K562 (cell line): ENCODE results near the gene GLIS1. TPM values are rescaled to one million over a fixed set of nuclear protein-coding genes. Genes with fewer than 3 reads are reported as not detected.

Experiments
- ATAC-seq: fragments of 200-7000 bp; cut with Tn5 transposase; 3 replicates; pipeline ENCODE4 v1.9.1; 2020; ENCODE audit warnings: moderate library complexity
- BruUV-seq: library from RNA; stranded (reverse); fragments of 400-500 nt; replicated peaks from 2 replicates; lab custom pipeline; 2021; lab: Mats Ljungman, UMichigan
- CTCF ChIA-PET: fragments of 300-600 bp; formaldehyde crosslinking; extraction: SDS; loops from one replicate; lab custom pipeline; 2021; ENCODE audit warnings: low intra/inter-chr PET ratio; lab: Yijun Ruan, JAX
- POLR2A ChIA-PET: fragments of 300-600, 350-650 bp; sonication (Branson Sonifier 250); formaldehyde crosslinking; extraction: SDS; loops from one replicate; lab custom pipeline; 2021; ENCODE audit warnings: antibody characterized with exemption, inconsistent platforms; lab: Yijun Ruan, JAX
- DNase-seq, 4 experiments: peaks; one replicate each; pipeline versions ENCODE4 v3.0.0 to v3.0.0-alpha.2; 2011 to 2018; ENCODE audit warnings: low spot score in 3 of 4, mixed read lengths in 3 of 4; ENCODE audit errors: extremely low read depth in 1 of 4
- FAIRE-seq: peaks from 2 replicates; lab custom pipeline; 2011; peaks lifted over from hg19 to GRCh38; lab: Jason Lieb, UNC
- H2AFZ ChIP-seq: 2 replicates; pipeline ENCODE4 v1.6.0; 2011; ENCODE audit warnings: low read depth, low read length, control low read depth, inconsistent platforms
- H3K27ac ChIP-seq: fragments of 200-600 bp; 3 replicates; pipeline ENCODE4 v1.8.0; 2011; ENCODE audit warnings: low read depth, mild to moderate bottlenecking, control low read depth, inconsistent platforms, low read length, moderate library complexity, mixed read lengths; ENCODE audit errors: extremely low read depth
- H3K27me3 ChIP-seq, 2 experiments: fragments of 300-600 bp in 1 of 2; 2 replicates in 1 of 2; 3 replicates in 1 of 2; pipeline versions ENCODE4 v1.6.0 to v1.8.0; 2011; ENCODE audit warnings: inconsistent platforms in 2 of 2, low read length in 2 of 2, mild to moderate bottlenecking in 1 of 2, mixed read lengths in 1 of 2, moderate library complexity in 1 of 2; ENCODE audit not compliant: control insufficient read depth in 2 of 2, insufficient read depth in 2 of 2
- H3K36me3 ChIP-seq: fragments of 300-600 bp; 3 replicates; pipeline ENCODE4 v1.8.0; 2011; ENCODE audit warnings: mild to moderate bottlenecking, low read length, inconsistent platforms; ENCODE audit not compliant: control insufficient read depth, insufficient read depth
- H3K4me1 ChIP-seq, 2 experiments: fragments of 200-600 bp in 1 of 2; replicated peaks in 1 of 2; 2 replicates in 1 of 2; 3 replicates in 1 of 2; pipeline versions ENCODE4 v1.5.1 to v1.8.0; 2011; ENCODE audit warnings: inconsistent platforms in 2 of 2, low read length in 2 of 2, mild to moderate bottlenecking in 1 of 2, mixed read lengths in 1 of 2, moderate library complexity in 1 of 2; ENCODE audit not compliant: control insufficient read depth in 2 of 2, insufficient read depth in 2 of 2
- H3K4me2 ChIP-seq: 2 replicates; pipeline ENCODE4 v1.6.1; 2011; ENCODE audit warnings: low read length, control low read depth, inconsistent platforms, mixed read lengths; ENCODE audit not compliant: insufficient read depth
- H3K4me3 ChIP-seq: fragments of 200-600 bp; sonication (generic), shearing (Covaris generic); 2 replicates; pipeline ENCODE4 v1.5.1; 2016; ENCODE audit warnings: control low read depth, inconsistent platforms
- H3K79me2 ChIP-seq: fragments of 200-600 bp; 3 replicates; pipeline ENCODE4 v1.8.0; 2011; ENCODE audit warnings: low read length, inconsistent platforms; ENCODE audit not compliant: control insufficient read depth, insufficient read depth
- H3K9ac ChIP-seq, 2 experiments: 2 replicates each; pipeline versions ENCODE4 v1.6.0 to v1.6.1; 2011; ENCODE audit warnings: low read depth in 2 of 2, low read length in 2 of 2, control low read depth in 1 of 2, inconsistent platforms in 1 of 2, mild to moderate bottlenecking in 1 of 2, mixed read lengths in 1 of 2; ENCODE audit not compliant: insufficient read depth in 1 of 2
- H3K9me1 ChIP-seq: one replicate; pipeline ENCODE4 v1.6.0; 2011; ENCODE audit warnings: inconsistent platforms, mild to moderate bottlenecking, low read length, moderate library complexity; ENCODE audit not compliant: control insufficient read depth, insufficient read depth
- H3K9me3 ChIP-seq: replicated peaks from 2 replicates; pipeline ENCODE4 v1.5.1; 2011; ENCODE audit warnings: low read depth, low read length, inconsistent platforms; ENCODE audit not compliant: control insufficient read depth, insufficient read depth
- H4K20me1 ChIP-seq: replicated peaks from 2 replicates; pipeline ENCODE4 v1.6.1; 2011; ENCODE audit warnings: low read length, inconsistent platforms, mixed read lengths; ENCODE audit not compliant: control insufficient read depth, insufficient read depth
- CBX8 ChIP-seq: fragments of 200-600 bp; sonication (generic); IDR thresholded peaks from 2 replicates; pipeline ENCODE4 v1.6.1; 2012; ENCODE audit warnings: borderline replicate concordance, mixed run types, low read depth, mild to moderate bottlenecking, moderate library complexity, mixed read lengths, low read length, control low read depth, inconsistent platforms; ENCODE audit not compliant: poor library complexity, severe bottlenecking; ENCODE audit errors: extremely low read depth
- CEBPG ChIP-seq, 3 experiments: fragments of 200-800 bp in 1 of 3; sonication (Bioruptor generic) in 1 of 3; sonication (generic) in 1 of 3; formaldehyde crosslinking in 1 of 3; IDR thresholded peaks in 2 of 3; conservative IDR thresholded peaks in 1 of 3; 2 replicates each; pipeline versions ENCODE4 v1.6.1 to v1.8.0; 2016 to 2022; ENCODE audit warnings: missing compliant biosample characterization in 2 of 3, missing genetic modification characterization in 2 of 3, mild to moderate bottlenecking in 1 of 3, missing genetic modification reagents in 1 of 3
- CREB5 ChIP-seq: fragments of 250-450 bp; sonication (Bioruptor Pico); IDR thresholded peaks from 2 replicates; pipeline ENCODE4 v1.5.0; 2020; ENCODE audit warnings: mild to moderate bottlenecking
- FOXJ2 ChIP-seq: fragments of 200-800 bp; sonication (Bioruptor generic); IDR thresholded peaks from 2 replicates; pipeline ENCODE4 v1.6.1; 2016; ENCODE audit warnings: missing genetic modification characterization, missing compliant biosample characterization
- HES1 ChIP-seq: fragments of 450-650 bp; IDR thresholded peaks from 2 replicates; pipeline ENCODE4 v1.6.1; 2016; ENCODE audit warnings: low read depth, mild to moderate bottlenecking, moderate library complexity
- PBX2 ChIP-seq, 2 experiments: IDR thresholded peaks in 1 of 2; conservative IDR thresholded peaks in 1 of 2; 2 replicates each; pipeline ENCODE4 v1.6.1; 2016; ENCODE audit warnings: low read depth in 2 of 2, mild to moderate bottlenecking in 1 of 2, missing compliant biosample characterization in 1 of 2, missing genetic modification characterization in 1 of 2, moderate library complexity in 1 of 2
- SLC30A9 ChIP-seq: fragments of 250-450 bp; sonication (Bioruptor Pico); IDR thresholded peaks from 2 replicates; pipeline ENCODE4 v1.8.0; 2022; ENCODE audit warnings: mild to moderate bottlenecking, moderate library complexity
- SREBF1 ChIP-seq: fragments of 150-350 bp; IDR thresholded peaks from 2 replicates; pipeline ENCODE4 v1.6.1; 2014; ENCODE audit warnings: antibody characterized with exemption, low read depth, low read length, borderline replicate concordance
- STAG1 ChIP-seq: sonication (generic); formaldehyde crosslinking; IDR thresholded peaks from 2 replicates; pipeline ENCODE4 v1.5.0; 2020; ENCODE audit warnings: missing genetic modification reagents, borderline replicate concordance
- ZNF639 ChIP-seq, 2 experiments: fragments of 200-800 bp in 1 of 2; sonication (Bioruptor generic) in 1 of 2; sonication (generic) in 1 of 2; formaldehyde crosslinking in 1 of 2; IDR thresholded peaks in 1 of 2; conservative IDR thresholded peaks in 1 of 2; 2 replicates each; pipeline versions ENCODE4 v1.5.0 to v1.6.1; 2016 to 2020; ENCODE audit warnings: missing compliant biosample characterization in 1 of 2, missing genetic modification characterization in 1 of 2, missing genetic modification reagents in 1 of 2
- ZZZ3 ChIP-seq: fragments of 450-650 bp; IDR thresholded peaks from 2 replicates; pipeline ENCODE4 v1.6.1; 2016; ENCODE audit warnings: antibody characterized with exemption, mild to moderate bottlenecking, moderate library complexity
- WGBS: fragments of 100-300 bp; shearing (Covaris generic); methylation state at CpG from one replicate; pipeline ENCODE4 v1.1.6; 2016; ENCODE audit warnings: low coverage, mixed read lengths; ENCODE audit not compliant: insufficient coverage; ENCODE audit errors: missing lambda C conversion rate; 5-methylcytosine and 5-hydroxymethylcytosine counted together
- in situ Hi-C: fragments of 300-500 bp; cut with MboI; formaldehyde crosslinking; loops from 4 replicates; pipeline ENCODE4 v1.15.0; 2018; ENCODE audit warnings: inconsistent platforms, mixed read lengths
- intact Hi-C: fragments of 100-400 bp; cut with micrococcal nuclease; formaldehyde crosslinking; loops from 2 replicates; pipeline ENCODE4 v1.14.2; 2022
- polyA plus RNA-seq, 8 experiments: library from polyadenylated mRNA; depleted of rRNA in 4 of 8; stranded (reverse) in 5 of 8; unstranded in 3 of 8; fragments of >200 nt; fragmentation: Nextera tagmentation in 2 of 8; fragmentation: Illumina TruSeq in 1 of 8; extraction: Ambion mirVana in 2 of 8; extraction: Trizol in 1 of 8; gene quantifications; 2 replicates each; pipeline versions ENCODE4 v1.2.1 to v1.2.3, GENCODE V29; 2011 to 2014; ENCODE audit warnings: inconsistent platforms in 1 of 8, missing spikeins in 1 of 8
- total RNA-seq, 7 experiments: library from RNA; depleted of rRNA in 6 of 7; stranded (reverse); fragments of >200 nt in 6 of 7; fragmentation: Illumina TruSeq in 2 of 7; extraction: Trizol in 2 of 7; gene quantifications; 2 replicates each; pipeline versions ENCODE4 v1.2.1 to v1.2.3, GENCODE V29; 2011 to 2021; ENCODE audit warnings: low replicate concordance in 1 of 7

The GLIS1 gene
- total and polyA plus RNA-seq, 9 of the 15 experiments (the other 6 are each of a cell fraction or from before 2014, with no cell fraction given), result not detected

- H3K27me3 ChIP-seq, result peaks cover 75 to 79% of the 10 kb centered on the region in 2 experiments
Measured at GRCh38 chr1:53733975-53734649, 4.9 kb downstream of the GLIS1 start.

More at GRCh38 chr1:53733975-53734649, 4.9 kb downstream of the GLIS1 start:
- no peak overlapping the region for H3K4me2 ChIP-seq
- intact Hi-C loops (no loop called here), in situ Hi-C loops (no loop called here)
- no peak for ATAC-seq
- H3K27ac ChIP-seq, result no peak overlapping the region
- DNase-seq, result no peak
- no peaks in the 10 kb centered on the region for H3K9me3 ChIP-seq
- H2AFZ ChIP-seq, result no peak overlapping the region
- WGBS, result 10% methylated on average over 10 of the region's 10 CpGs
- no peak overlapping the region for H3K4me3 ChIP-seq
- no peaks in the 10 kb centered on the region; the same call in 1 of the 2 replicates for H4K20me1 ChIP-seq
- H3K9ac ChIP-seq, result no peak overlapping the region
- FAIRE-seq, result no peak
- H3K4me1 ChIP-seq, result peaks cover 0 to 16% of the 10 kb centered on the region in 2 experiments; a peak in 2 of 5 replicates
- BruUV-seq, result no TSS peak
- H3K36me3 ChIP-seq, result no peaks in the 10 kb centered on the region
- H3K79me2 ChIP-seq, result no peaks in the 10 kb centered on the region
- TF ChIP-seq SLC30A9 (CRISPR knock-in tag) (no peak), PBX2 (CRISPR knock-in tag; IDR thresholded peaks at IDR 0.05; ENCODE audit: low read depth) (no peak), PBX2 (tag; conservative IDR thresholded peaks at IDR 0.05; ENCODE audit: low read depth) (no peak), ZZZ3 (no peak), ZNF639 (CRISPR knock-in tag; conservative IDR thresholded peaks at IDR 0.05 in 1 of 2, IDR thresholded peaks at IDR 0.05 in 1 of 2) (no peak), CEBPG (CRISPR knock-in tag; IDR thresholded peaks at IDR 0.05) (no peak), CEBPG (tag; conservative IDR thresholded peaks at IDR 0.05 in 1 of 2, IDR thresholded peaks at IDR 0.05 in 1 of 2) (no peak), FOXJ2 (tag) (no peak), CBX8 (no peak), CREB5 (CRISPR knock-in tag) (no peak), HES1 (no peak), SREBF1 (no peak), STAG1 (no peak)
- ChIA-PET CTCF (no interaction called here), POLR2A (interaction anchor here (1.5 kb wide), 1 partner anchor 9 kb away, joined by 5 read pairs; no protein-coding TSS in a partner anchor)
- H3K9me1 ChIP-seq, result no peaks in the 10 kb centered on the region
